ENCODE data around the gene MEI4. TPM values are rescaled to one million over a fixed set of nuclear protein-coding genes. Genes with fewer than 3 reads are reported as not detected.

MEI4 gene
- total and polyA plus RNA-seq, 2 of the 8 experiments (the other 6 are each of a cell fraction or from before 2014, with no cell fraction given), result 0.05 to 0.24 TPM

DNA sequence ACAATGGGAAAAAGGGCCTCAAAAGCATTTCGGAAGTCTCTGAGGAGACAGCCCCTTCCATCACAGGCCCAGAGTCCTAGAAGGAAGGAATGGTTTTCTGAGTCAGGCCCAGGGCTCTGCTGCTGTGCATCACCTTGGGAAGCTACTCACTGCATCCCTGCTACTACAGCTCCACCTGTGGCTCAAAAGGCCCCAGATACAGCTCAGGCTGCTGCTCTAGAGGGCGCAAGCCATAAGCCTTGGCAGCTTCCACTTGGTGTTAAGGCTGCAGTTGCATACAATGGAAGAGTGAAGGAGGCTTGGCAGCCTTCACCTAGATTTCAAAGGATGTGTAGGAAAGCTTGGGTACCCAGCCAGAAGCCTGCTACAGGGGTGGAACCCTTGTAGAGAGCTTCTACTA is 54.8 kb downstream of the MEI4 start (continued):
- no peak for TF ChIP-seq POLR2AphosphoS5 (IDR thresholded peaks at IDR 0.05; ENCODE audit: low read depth, low read length)

Data from H1 (cell line).